ENCODE measurements around the gene MRPL1.
"Not testable (repeated sequence)": the region's sequence is repeated elsewhere in the genome, so short reads cannot be mapped to it uniquely, and the experiment has no call there.

Gene MRPL1

DNA sequence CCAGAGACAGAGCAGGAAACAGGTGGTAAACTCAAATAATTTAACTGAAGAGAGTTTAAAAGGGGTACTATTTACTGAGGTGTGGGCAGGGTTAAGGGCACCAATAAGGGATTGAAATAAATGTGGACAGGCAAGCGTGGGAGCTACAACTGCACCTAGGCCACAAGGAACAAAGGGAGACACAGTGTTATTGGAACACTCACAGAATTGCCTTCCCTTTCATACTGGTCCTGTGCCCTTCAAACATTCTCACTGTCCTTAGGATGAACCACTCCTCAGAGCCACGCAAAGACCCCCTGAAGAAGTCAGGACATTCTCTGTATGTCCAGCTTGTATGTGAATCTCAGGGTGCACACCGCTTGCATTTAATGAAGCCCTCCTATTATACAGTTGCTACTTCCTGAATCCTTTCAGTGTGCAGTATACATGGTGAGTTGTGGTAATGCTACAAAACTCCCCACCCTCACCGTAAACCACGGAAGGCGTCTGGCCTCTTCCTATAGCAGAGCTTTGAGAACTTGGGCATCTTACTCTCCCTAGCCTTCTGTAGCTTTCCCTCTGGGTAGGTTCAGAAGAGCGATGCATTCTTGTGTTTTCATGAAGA is 9.6 kb upstream of the MRPL1 start:
- no peak for DNase-seq

DNA sequence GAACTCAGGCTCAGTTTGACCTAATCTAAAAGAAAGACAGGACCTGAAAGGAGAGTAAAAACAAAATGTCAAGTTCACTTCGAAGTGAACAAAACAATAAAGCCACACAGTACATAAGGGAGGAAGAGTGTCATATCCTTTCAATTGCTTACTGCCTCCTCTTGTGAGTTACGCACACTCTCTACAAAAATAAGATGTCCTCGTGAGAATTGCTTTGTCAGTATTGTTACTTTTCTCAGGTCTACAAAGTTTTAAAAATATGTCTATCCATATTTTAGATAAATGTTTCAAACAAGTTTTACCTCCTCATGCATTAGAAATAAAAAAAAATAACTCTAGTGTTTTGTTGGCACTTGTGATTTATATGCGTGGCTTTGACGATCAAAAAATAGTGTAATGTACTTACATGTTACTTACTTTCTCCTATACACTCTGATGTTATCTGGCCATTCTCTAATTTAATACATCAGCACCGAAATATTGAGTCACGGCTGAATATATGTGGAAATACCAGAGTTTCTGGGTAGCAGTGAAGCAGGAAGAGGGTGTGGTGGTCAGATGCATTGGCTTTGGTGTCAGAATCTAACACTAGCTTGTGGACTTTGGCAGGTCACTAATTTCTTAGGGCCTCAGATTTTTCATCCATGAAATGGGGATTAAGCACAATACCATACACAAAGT is 8.1 kb upstream of the MRPL1 start:
- DNase-seq, result no peak

DNA sequence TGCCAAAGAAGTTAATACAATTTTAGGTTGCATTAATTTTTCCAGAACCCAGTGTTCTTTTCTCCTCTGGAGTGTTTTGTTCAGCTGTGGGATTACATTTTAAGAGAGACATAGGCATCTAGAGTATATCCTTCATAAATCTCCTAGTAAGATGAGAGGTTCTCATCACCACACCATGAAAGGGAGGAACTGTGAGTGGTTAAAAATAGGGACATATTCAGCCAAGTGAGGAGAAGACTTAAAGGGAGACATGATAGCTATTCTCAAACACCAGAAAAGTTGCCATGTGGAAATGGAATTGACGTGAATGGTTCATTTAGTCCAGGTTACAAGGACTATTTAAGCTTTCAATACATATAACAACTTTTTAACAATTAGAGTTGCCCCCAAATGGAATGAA is 6.5 kb upstream of the MRPL1 start:
- no peak for DNase-seq

DNA sequence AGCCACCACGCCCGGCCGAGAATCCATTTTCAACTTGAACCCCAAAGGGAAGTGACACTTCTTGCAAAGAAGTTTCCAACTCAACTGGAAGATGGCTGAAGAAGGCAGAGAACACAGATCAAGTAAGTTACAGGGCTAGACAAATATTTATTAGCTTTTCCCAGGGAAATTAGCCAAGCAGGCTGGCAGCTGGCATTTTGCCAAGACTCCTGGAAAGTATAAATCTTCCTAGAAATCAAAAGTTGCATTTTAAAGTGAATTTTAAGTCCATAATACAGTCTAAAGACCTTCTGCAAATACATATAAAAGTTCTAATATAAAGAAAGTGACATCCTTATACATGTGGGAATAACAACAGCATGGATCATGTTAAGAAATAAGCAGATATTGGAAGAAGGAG is 3.4 kb upstream of the MRPL1 start:
- DNase-seq, result no peak

DNA sequence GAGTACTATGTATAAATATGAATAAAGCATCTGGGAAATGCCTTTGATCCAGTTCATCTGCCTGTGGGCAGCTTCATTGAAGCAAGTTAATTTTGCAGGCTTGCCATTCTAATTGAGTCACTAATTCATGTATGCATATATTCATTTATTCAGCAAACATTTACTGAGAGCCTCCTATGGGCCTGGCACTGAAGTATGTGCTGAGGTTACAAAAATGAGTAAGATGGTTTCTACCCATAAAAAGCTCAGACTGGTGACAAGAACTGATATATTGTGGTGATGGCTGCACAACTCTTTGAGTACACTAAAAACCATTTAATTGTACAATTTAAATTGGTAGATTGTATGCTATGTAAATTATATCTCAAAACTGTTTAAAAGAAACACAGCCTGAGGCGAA is 1.1 kb upstream of the MRPL1 start:
- DNase-seq, result no peak

DNA sequence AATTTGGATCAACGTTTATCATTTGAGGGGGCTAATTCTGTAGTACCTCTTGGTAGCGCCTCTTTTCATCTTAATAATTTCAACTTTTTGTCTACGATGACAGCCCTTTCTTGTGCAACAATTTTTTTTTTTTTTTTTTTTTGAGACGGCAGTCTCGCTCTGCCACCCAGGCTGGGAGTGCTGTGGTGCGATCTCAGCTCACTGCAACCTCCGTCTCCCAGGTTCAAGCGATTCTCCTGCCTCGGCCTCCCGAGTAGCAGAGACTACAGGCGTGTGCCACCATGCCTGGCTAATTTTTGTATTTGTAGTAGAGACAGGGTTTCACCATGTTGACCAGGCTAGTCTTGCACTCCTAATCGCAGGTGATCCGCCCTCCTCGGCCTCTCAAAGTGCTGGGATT is 711 bp downstream of the MRPL1 start:
- DNase-seq, result not testable (repeated sequence)

DNA sequence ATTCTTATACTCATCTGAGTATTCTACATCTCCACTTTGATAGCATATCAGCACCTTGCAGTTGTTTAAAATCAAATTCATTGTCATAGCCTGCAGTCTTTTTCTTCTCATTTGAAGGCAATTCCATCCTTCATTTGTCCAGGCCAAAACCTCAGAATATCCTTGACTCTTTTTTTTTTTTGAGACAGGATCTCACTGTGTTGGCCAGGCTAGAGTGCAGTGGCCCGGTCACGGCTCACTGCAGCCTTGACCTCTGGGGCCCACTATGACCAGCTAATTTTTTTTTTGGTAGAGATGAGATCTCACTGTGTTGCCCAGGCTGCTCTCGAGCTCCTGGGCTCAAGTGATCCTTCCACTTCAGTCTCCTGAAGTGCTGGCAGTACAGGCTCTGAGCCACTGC is 2.6 kb downstream of the MRPL1 start:
- no peak for DNase-seq

DNA sequence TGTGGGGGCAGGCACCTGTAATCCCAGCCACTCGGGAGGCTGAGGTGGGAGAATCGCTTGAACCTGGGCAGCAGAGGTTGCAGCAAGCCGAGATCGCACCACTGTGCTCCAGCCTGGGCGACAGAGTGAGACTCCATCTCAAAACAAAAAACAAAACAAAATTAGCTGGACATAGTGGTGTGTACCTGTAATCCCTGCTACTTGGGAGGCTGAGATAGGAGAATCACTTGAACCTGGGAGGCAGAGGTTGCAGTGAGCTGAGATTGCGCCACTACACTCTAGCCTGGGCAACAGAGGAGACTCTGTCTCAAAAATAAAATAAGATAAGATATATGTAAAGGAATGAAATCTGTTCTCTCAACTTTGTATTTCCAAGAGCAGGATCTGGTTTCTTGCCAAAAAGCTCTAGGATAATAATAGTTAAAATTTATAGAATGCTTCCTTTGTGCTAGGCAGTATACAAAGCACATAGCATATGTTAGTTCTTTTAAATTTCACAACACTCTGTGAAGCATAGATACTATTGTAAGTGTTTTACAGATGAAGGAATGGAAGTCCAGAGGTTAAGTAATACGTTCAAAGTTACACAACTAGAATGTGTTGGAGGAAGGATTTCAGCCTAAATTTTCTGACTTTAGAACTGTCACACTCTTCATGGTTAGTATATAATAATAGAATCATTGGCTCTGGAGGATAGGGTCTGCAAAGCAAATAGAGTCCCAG is 10.3 kb downstream of the MRPL1 start:
- DNase-seq, result no peak

DNA sequence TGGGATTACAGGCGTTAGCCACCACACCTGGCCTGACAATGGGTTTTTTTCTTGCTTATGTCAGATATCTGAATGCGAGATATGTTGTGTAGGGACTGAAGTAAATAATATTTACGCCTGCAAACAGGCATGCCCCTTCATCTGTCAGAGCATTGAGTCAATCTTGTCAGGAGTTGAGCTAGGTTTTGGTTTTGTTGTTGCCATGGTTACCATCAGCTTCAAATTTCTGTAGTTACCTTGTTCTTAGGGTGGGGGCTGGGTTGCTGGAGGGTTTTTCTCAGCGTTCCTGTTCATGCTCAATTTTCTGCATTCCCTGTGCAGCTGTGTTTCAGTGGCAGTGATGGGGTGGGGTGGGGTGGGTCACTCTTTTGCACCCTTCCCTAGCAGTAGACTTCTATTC is 14.5 kb downstream of the MRPL1 start:
- no peak for DNase-seq

DNA sequence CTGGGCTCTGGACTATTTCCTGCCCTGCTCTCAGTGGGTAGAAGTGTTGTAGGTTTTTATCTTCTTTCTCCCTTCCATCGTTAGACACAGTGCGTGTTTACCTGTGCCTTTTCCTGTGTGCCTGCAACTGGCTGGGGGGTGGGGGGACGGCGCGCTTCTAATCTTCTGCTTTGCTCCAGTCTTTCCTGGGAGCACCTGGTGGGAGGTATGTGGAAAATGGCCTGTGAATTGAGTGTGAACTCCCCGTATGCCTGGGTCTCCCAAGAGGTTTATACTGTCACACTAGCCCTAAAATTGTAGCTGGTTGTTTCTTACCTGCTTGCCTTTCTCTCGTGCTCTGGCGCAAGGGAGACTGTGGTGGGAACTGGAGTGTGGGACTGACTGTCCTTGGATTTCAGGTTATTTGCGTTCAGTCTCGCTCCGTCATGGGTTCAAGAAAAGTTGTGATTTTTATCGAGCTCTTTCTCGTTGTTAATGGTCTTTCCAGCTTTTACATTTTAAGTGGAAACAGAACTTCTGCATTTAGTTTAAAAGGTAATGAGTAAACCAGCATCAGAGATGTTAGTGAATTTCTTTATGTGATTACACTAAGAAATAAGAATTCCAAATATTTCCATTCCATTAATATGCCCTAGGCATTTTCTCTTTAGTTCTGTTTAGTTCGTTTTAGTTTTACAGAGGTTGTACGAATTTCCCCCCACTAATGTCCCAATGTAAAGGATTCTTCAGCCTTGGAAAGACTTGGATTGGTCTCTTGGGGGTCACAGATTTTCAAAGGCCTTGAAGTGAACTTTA is 15.3 kb downstream of the MRPL1 start:
- no peak for DNase-seq

DNA sequence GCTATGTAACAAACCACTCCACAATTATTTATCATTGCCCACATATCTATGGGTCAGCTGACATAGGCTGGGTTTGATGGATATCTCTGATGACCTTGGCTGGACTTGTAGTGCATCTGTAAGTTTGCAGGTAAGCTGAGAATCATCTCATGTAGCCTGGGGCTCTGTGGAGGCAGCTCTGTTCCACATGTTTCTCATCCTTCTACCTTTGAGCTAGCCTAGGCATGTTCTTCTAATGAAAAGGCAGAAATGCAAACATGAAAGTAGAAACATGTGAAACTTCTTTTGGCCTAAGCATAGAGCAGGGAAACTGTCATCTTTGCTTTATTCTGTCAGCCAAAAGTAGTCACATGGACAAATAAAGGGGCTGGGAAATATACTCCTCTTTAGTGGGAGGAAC is 18.2 kb downstream of the MRPL1 start:
- DNase-seq, result no peak

DNA sequence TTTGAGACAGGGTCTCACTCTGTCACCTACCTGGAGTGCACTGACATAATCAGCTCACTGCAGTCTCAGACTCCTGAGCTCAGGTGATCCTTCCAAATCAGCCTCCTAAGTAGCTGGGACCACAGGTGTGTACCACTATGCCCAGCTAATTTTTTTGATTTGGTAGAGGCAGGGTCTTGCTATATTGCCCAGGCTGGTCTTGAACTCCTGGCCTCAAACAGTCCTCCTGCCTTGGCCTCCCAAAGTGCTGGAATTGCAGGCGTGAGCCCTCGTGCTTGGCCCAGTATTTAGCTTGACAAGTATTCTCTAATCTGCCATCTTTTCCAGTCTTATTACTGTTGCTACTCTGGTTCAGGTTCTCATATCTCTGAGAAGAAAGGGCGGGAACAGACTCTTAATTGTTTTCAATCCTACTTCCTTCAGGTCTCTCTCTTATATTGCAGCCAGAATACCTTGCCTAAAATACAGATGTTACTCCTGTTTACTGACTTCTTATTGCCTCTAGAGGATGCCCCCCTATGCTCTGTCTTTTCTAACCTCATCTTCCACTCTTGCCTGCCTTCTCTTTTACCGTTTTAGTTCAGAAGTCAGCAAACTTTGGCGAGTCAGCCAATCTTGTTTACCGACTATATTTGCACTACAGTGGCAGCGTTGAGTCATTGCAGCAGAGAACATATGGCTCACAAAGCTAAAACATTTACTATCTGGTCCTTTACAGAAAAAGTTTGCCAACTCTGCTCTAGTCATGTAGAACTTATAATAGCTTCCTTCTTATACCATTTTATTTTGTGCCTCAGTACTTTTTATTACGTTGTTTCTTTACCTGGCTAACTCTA is 19.0 kb downstream of the MRPL1 start:
- DNase-seq, result no peak

DNA sequence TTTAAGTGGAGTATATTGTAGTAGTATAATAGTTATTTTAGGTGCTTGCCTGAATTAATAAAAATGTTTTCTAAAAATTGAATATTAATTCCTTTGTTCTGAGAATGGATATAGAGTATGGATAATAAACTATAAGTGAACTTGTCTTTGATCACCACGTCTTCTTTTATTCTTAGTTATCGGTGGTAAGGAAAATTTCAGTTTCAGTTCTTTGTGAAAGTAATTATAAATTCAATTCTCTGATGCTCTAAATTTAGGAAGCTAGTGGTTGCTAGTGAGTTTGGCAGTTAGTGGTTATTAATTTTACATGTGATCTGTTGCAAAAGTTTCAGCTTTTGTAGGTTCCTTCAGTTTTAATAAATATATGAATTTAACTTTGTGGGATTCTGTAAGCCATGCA is 30.8 kb downstream of the MRPL1 start:
- DNase-seq, result no peak

DNA sequence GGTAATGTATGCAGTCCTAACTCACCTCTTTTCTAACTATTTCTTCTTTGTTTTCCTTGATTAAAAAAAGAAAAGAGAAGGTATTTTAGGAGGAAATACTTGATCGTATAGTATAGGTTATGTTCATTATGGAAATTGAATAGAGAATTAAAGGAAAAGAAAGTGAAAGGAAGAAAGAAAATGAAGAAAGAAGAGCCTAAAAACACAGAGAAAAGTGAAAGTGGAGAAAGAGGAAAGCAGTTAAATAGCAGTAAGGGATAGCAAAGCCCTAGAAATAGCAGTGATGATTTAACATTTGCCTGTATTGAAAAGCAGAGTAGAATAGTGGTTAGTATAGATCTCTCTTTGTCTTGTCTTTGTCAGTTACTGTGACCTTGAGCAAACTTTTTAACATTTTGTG is 37.0 kb downstream of the MRPL1 start:
- no peak for DNase-seq

DNA sequence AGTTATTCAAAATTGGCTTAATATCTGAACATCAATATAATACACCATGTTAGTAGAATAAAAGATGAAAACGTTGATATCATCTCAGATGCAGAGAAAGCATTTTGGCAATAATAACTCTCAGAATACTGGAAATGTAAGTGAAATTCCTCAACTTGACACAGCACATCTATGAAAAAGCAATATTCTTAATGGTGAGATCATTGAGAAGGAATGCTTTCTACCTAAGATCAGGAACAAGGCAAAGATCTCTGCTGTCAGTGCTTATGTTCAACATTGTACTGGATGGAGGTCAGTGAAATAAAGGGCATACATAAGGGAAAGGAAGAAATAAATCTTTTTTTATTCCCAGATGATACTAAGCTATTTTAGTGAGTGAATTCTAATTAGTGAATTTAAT is 40.6 kb downstream of the MRPL1 start:
- no peak for DNase-seq

DNA sequence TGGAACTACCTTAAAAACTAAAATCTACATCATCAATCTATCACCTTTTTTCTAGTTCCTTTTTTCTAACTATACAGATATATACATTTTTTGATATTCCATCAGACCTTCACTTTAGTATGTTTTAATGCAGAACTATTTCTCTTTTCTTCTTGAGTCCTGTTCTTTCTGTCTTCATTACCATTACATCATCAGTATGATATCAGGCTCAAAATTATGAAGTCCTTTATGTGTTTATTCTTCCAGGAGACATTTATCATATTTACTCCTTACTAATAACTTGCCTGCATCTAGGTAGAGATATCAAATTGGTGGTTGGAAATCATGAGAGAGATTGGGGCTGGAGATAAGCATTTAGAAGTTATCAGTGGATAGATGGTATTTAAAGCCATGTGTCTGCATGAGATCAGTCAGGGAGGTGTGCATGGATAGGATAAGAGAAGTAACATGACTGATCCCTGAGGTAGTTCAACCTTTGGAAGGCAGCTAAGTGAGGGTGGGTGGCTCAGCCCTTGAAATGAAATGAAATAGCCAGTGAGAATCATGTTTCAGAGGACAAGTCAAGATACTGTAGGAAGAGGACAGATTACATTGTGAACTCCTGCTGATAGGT is 43.1 kb downstream of the MRPL1 start:
- no peak for DNase-seq

DNA sequence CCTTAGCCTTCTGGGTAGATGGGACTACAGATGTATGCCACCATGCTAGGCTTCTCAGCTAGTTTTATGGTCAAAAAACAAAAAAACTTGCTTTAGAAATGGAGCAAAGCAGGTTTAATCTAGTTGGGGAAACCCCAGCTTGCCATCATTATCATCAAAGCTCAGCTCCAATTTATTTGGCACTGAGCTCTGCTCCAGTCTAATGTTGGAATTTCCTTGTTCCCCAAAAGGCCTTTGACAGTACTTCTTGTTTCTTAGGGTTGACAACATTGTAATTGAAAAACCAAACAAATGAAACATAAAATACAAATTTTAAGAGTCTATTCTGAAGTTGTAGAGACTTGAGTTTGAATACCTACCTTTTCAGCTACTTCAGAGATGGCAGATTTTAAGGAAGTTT is 48.0 kb downstream of the MRPL1 start:
- no peak for DNase-seq

DNA sequence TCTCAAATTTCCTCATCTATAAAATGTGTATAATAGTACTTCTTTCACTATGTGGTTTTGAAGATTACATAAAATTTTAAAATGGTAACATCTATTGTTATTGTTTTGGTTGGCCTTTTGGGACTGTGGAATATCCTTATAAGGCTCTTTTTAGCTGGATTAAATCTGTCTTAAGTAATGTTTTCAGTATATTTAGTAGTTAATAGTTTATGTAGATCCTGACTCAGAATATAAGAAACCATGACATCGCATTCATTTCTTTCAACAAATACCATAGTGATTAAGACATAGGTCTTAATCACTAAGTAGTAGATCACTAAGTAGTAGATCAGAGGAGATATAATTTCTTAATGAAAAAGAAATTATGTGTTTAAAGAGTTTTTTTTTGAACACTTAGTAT is 48.5 kb downstream of the MRPL1 start:
- no peak for DNase-seq

DNA sequence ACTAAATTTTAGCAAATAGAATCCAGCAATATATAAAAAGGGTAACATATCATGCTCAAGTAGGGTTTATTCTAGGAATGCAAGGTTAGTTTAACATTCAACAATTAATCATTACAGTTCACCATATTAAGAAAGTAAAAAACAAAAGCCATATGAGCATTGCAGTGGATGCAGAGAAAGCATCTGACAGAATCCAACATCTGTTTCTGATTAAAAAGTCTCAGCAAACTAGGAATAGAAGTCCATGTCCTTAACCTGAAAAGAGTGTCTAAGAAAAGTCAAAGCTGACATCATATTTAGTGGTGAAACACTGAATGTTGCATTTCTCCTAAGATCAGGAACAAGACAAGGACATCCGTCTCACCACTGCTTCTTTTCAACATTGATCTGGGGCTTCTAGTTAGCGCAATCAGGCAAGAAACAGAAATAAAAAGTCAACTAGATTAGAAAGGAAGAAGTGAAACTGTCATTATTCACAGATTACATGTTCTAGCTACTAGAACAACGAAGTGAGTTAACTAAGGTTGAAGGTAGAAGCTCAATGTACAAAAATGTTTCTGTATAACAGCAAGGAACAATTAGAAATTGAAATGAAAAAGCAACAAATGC is 49.3 kb downstream of the MRPL1 start:
- no peak for DNase-seq

DNA sequence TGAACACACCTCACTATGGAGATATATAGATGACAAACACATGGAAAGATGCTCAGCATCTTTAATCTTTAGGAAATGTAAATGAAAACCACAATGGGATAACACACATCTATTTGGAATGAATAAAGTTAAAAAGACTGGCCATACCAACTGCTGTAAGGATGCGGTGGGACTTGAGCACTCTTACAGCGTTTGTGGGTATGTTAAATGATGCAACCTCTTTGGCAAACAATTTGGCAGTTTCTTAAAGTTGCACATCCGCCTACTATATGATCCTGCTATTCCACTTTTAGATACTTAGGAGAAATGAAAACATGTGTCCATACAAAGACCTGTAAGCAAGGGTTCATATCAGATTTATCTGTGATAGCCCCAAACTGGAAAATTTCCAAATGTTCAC is 50.7 kb downstream of the MRPL1 start:
- no peak for DNase-seq

DNA sequence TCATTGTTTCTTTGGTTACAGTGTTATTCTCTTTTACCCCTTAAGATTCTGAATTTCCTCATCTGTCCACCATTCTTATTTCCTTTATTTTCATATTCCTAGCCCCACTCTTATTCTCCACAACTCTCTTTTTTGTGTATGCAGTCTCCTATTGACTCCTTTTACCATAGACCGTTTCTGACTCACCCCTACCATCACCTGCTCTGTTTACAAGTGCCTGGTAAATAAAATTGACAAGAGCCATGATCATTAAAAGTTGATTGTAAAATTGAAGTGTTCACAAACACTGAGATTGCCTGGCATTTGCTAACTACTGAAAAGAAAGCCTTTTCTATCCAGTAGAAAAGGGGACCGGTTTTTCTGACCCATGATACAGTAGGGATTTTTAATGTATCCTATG is 54.4 kb downstream of the MRPL1 start:
- DNase-seq, result no peak

DNA sequence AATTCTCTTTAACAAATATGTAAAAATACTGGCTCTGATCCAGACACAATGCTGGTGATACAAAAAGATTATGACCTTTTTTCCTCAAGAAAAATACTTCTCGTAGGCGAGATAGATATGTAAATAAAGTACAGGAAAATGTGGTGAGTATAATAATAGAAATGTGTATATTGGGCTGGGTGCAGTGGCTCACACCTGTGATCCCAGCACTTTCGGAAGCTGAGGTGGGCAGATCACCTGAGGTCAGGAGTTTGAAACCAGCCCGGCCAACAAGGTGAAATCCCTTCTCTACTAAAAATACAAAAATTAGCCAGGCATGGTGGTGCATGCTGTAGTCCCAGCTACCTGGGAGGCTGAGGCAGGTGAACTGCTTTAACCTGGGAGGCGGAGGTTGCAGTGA is 55.0 kb downstream of the MRPL1 start:
- no peak for DNase-seq
